T-cell (primary cell): ENCODE data around the gene INCENP. TPM values are rescaled to one million over a fixed set of nuclear protein-coding genes. Genes with fewer than 3 reads are reported as not detected.
A peak's percentile ranks its signal among the peaks of the same experiment; 100 is the strongest.
"Not testable (repeated sequence)": the region's sequence is repeated elsewhere in the genome, so short reads cannot be mapped to it uniquely, and the experiment has no call there.

Experiments
- ATAC-seq, 4 experiments: fragments of 200-7000 bp in 3 of 4; fragments of 150-1000 bp in 1 of 4; cut with Tn5 transposase; replicated peaks in 1 of 4; 1 replicate in 3 of 4; 2 replicates in 1 of 4; pipeline ENCODE4 v1.10.0; 2021; ENCODE audit warnings: moderate library complexity in 3 of 4, mild to moderate bottlenecking in 2 of 4, moderate number of reproducible peaks in 1 of 4
- CTCF ChIA-PET, 2 donors: fragments of 300-600 bp; sonication (Branson Sonifier 250); formaldehyde crosslinking; loops; one replicate each; lab custom pipeline; 2022; ENCODE audit warnings: antibody characterized with exemption in 2 of 2; lab: Charles Lee
- POLR2A ChIA-PET, 2 donors: fragments of 300-600 bp; sonication (Branson Sonifier 250); formaldehyde crosslinking; loops; one replicate each; lab custom pipeline; 2022; ENCODE audit warnings: antibody characterized with exemption in 2 of 2; lab: Charles Lee
- DNase-seq, 35 experiments: peaks; one replicate each; pipeline versions ENCODE4 v3.0.0 to v3.0.0-alpha.2; 2013 to 2023
- H3K27ac ChIP-seq: one replicate; pipeline ENCODE4 v1.5.1; 2013; ENCODE audit warnings: low read length
- H3K27me3 ChIP-seq, 2 experiments: replicated peaks in 1 of 2; 1 replicate in 1 of 2; 2 replicates in 1 of 2; pipeline versions ENCODE4 v1.6.1 to v1.7.0; 2013; ENCODE audit warnings: low read length in 1 of 2, mixed read lengths in 1 of 2; ENCODE audit not compliant: control insufficient read depth in 2 of 2, insufficient read depth in 2 of 2; ENCODE audit errors: extremely low read depth in 1 of 2
- H3K36me3 ChIP-seq, 2 donors: 1 replicate in 1 of 2; 2 replicates in 1 of 2; pipeline versions ENCODE4 v1.6.1 to v1.7.0; 2013; ENCODE audit warnings: low read length in 1 of 2; ENCODE audit not compliant: control insufficient read depth in 2 of 2, insufficient read depth in 1 of 2; ENCODE audit errors: extremely low read depth in 1 of 2
- H3K4me1 ChIP-seq, 2 experiments: 1 replicate in 1 of 2; 2 replicates in 1 of 2; pipeline versions ENCODE4 v1.6.1 to v1.7.0; 2013; ENCODE audit warnings: low read length in 2 of 2, mixed read lengths in 1 of 2; ENCODE audit not compliant: insufficient read depth in 2 of 2, control insufficient read depth in 1 of 2; ENCODE audit errors: extremely low read depth in 1 of 2
- H3K4me3 ChIP-seq, 2 donors: 1 replicate in 1 of 2; 2 replicates in 1 of 2; pipeline versions ENCODE4 v1.5.1 to v1.7.0; 2013; ENCODE audit warnings: mild to moderate bottlenecking in 2 of 2, low read length in 1 of 2, moderate library complexity in 1 of 2; ENCODE audit not compliant: control insufficient read depth in 1 of 2; ENCODE audit errors: extremely low read depth in 1 of 2
- H3K9me3 ChIP-seq: 2 replicates; pipeline ENCODE4 v1.7.0; 2013
- H3K27ac Mint-ChIP-seq, 2 donors: one replicate each; pipeline ENCODE4 v1.8.0; 2020 to 2021; ENCODE audit warnings: mild to moderate bottlenecking in 2 of 2, mixed read lengths in 2 of 2
- H3K27me3 Mint-ChIP-seq, 2 donors: one replicate each; pipeline ENCODE4 v1.8.0; 2021 to 2022; ENCODE audit warnings: mixed read lengths in 2 of 2
- H3K36me3 Mint-ChIP-seq: one replicate; pipeline ENCODE4 v1.8.0; 2021; ENCODE audit warnings: mixed read lengths
- H3K4me1 Mint-ChIP-seq, 3 donors: one replicate each; pipeline ENCODE4 v1.8.0; 2020 to 2022; ENCODE audit warnings: mixed read lengths in 3 of 3, mild to moderate bottlenecking in 1 of 3
- H3K4me3 Mint-ChIP-seq, 3 donors: one replicate each; pipeline ENCODE4 v1.8.0; 2020 to 2022; ENCODE audit warnings: mild to moderate bottlenecking in 3 of 3, mixed read lengths in 3 of 3, moderate library complexity in 3 of 3
- H3K9me3 Mint-ChIP-seq, 3 donors: one replicate each; pipeline ENCODE4 v1.8.0; 2020 to 2022; ENCODE audit warnings: mixed read lengths in 3 of 3
- WGBS: methylation state at CpG from one replicate; pipeline ENCODE4 v1.1.5; 2013; ENCODE audit warnings: missing lambda C conversion rate; ENCODE audit not compliant: insufficient coverage; 5-methylcytosine and 5-hydroxymethylcytosine counted together
- total RNA-seq, 35 experiments: library from RNA in 6 of 35; stranded (reverse) in 6 of 35; fragments of 120-200 nt in 1 of 35; gene quantifications; one replicate each; pipeline versions ENCODE4 v1.2.1 to v1.2.4 and lab custom pipeline; 2013 to 2026

INCENP gene
- total RNA-seq, 5 donors from 2014 or later (not counting 1 experiment from before 2014, with no cell fraction given) = 20.7 to 31.4 (median 24.9) TPM

DNA sequence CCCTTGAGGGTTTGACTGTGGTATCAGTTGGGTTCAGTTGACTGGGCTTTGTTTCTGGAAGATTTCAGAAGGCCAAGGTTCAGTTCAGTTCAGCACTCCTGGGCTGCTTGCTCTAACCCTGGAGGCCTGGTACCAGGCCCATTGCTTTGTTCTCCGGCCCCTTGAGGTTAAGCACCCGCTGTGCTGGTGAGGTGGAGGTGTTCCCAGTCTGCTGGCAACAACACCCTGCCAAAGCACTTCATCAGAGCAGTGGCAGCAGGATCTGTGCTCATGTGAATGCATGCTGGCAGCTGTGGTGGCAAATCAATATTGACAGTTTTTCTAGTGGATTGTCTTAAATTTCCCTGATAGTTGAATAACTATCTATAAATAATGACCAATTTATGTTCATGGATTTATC, 62.4 kb downstream of the INCENP start:
- H3K9me3 ChIP-seq = no peaks in the 10 kb centered on the region
- H3K4me3 Mint-ChIP-seq = no peak overlapping the region
- H3K4me3 ChIP-seq = no peak overlapping the region
- H3K36me3 Mint-ChIP-seq = peaks cover 8% of the 10 kb centered on the region
- no peaks in the 10 kb centered on the region for H3K36me3 ChIP-seq
- DNase-seq (no peak), ATAC-seq (no peak)
- no peak overlapping the region for H3K27ac Mint-ChIP-seq
- CTCF ChIA-PET = no interaction called here
- no peak overlapping the region for H3K27ac ChIP-seq
- H3K9me3 Mint-ChIP-seq = peaks cover 0 to 6% (median 5%) of the 10 kb centered on the region in 3 donors
- no CpG with 5 or more reads among the region's 2 CpGs for WGBS
- no peaks in the 10 kb centered on the region for H3K4me1 ChIP-seq
- peaks cover 0 to 43% of the 10 kb centered on the region in 2 experiments for H3K27me3 ChIP-seq
- peaks cover 17 to 59% of the 10 kb centered on the region in 2 donors for H3K27me3 Mint-ChIP-seq
- no peaks in the 10 kb centered on the region for H3K4me1 Mint-ChIP-seq
- POLR2A ChIA-PET = no interaction called here

DNA sequence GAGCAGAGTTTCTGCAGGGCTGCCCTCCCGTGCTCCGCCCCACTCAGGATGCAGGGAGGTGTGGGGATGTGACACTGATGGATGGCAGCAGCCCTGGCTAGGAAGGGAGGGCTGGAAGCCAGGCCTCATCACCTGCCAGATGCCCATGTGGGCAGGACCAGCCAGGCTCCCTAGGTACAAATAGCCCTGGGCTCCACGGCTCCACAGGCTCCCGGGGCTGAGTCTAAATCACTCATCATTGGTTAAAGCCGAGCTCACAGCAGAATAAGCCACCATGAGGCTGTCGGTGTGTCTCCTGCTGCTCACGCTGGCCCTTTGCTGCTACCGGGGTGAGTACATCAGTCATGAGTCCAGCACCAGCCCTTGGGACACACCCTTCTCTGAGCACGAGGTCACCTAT, 66.2 kb downstream of the INCENP start, which contains the start of gene SCGB1D1:
TSS of gene SCGB1D1 (plus strand) at position 206 of the 400 bp plus-strand sequence. CDS start at position 275, 69 bp downstream.
- ATAC-seq (no peak), DNase-seq (no peak)
- Histone ChIP-seq H3K27me3 (peaks cover 0 to 55% of the 10 kb centered on the region in 2 experiments), H3K4me1 (no peaks in the 10 kb centered on the region), H3K9me3 (no peaks in the 10 kb centered on the region), H3K36me3 (no peaks in the 10 kb centered on the region), H3K27ac (no peak within 1 kb of the TSS), H3K4me3 (no peak within 1 kb of the TSS)
- Mint-ChIP-seq H3K27ac (peak within 1 kb of the TSS in 1 of 2 donors; percentile 31), H3K4me1 (no peaks in the 10 kb centered on the region), H3K4me3 (no peak within 1 kb of the TSS), H3K36me3 (peaks cover 2% of the 10 kb centered on the region), H3K27me3 (peaks cover 27 to 75% of the 10 kb centered on the region in 2 donors), H3K9me3 (peaks cover 0 to 1% (median 0%) of the 10 kb centered on the region in 3 donors)
- 67% methylated on average over 6 of the region's 9 CpGs for WGBS
- ChIA-PET POLR2A (interaction anchor here in 1 of 2 donors (0.5 kb wide), 1 partner anchor 1840 kb away, joined by 7 read pairs; no protein-coding TSS in a partner anchor), CTCF (no interaction called here)

DNA sequence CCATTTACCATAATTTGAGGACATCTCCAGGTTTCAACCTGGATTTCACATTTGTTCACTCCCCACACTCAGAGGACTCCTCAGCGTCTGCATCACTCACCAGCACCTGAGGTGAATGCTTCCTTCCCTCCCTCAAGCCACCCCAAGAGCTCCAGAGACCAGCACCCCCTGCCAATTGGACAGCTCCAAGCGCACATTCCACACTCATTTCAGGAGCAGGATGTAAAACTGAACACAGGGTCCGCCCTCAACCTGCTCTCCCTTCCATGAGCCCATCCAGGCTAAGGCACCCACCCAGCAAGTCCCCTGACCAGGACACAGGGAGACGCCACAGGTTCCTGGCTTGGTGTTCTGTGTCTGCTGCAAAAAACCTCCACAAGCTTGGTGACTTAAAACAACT, 70.1 kb downstream of the INCENP start:
- H3K4me1 Mint-ChIP-seq = no peaks in the 10 kb centered on the region
- no peak for ATAC-seq
- peaks cover 54 to 69% of the 10 kb centered on the region in 2 donors for H3K27me3 Mint-ChIP-seq
- ChIA-PET CTCF (no interaction called here), POLR2A (no interaction called here)
- no peak overlapping the region for H3K4me3 Mint-ChIP-seq
- H3K4me3 ChIP-seq = no peak overlapping the region
- DNase-seq = no peak
- no peak overlapping the region for H3K27ac ChIP-seq
- no peaks in the 10 kb centered on the region for H3K36me3 ChIP-seq
- no peaks in the 10 kb centered on the region for H3K9me3 Mint-ChIP-seq
- no peaks in the 10 kb centered on the region for H3K4me1 ChIP-seq
- no peaks in the 10 kb centered on the region for H3K36me3 Mint-ChIP-seq
- H3K9me3 ChIP-seq = no peaks in the 10 kb centered on the region
- H3K27ac Mint-ChIP-seq = no peak overlapping the region
- H3K27me3 ChIP-seq = peaks cover 0 to 56% of the 10 kb centered on the region in 2 experiments
- 67% methylated on average over 3 of the region's 4 CpGs for WGBS

DNA sequence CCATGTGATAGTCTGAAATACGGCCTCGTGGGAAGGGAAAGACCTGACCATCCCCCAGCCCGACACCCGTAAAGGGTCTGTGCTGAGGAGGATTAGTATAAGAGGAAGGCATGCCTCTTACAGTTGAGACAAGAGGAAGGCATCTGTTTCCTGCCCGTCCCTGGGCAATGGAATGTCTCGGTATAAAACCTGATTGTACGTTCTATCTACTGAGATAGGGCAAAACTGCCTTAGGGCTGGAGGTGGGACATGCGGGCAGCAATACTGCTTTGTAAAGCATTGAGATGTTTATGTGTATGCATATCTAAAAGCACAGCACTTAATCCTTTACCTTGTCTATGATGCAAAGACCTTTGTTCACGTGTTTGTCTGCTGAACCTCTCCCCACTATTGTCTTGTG, 71.2 kb downstream of the INCENP start:
- H3K4me3 Mint-ChIP-seq, ATAC-seq, H3K4me1 Mint-ChIP-seq, DNase-seq, H3K27ac ChIP-seq, H3K36me3 Mint-ChIP-seq, H3K4me3 ChIP-seq, H3K9me3 ChIP-seq, H3K9me3 Mint-ChIP-seq, H3K27ac Mint-ChIP-seq, CTCF ChIA-PET, H3K36me3 ChIP-seq, H3K4me1 ChIP-seq, POLR2A ChIA-PET: not testable (repeated sequence)
- peaks cover 0 to 46% of the 10 kb centered on the region in 2 experiments for H3K27me3 ChIP-seq
- WGBS = no CpG with 5 or more reads among the region's 9 CpGs
- peaks cover 49 to 66% of the 10 kb centered on the region in 2 donors for H3K27me3 Mint-ChIP-seq

DNA sequence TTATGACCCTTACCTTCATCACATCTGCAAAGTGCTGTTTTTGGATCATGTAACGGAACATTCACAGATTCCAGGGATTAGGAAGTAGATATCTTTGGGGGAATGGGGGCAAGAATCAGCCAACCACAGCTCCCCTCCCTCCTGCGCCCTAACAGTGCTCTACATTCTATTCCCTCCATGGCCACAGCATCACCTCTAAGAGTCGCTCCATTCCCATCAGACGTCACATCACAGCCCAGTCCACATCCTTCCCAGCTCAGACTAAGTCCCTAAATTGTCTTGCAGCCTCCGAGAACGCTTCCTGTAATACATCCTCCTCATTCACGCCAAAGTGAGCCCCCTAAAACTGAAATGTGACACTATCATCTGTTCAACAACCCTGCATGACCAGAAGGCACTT, 72.1 kb downstream of the INCENP start:
- H3K4me1 Mint-ChIP-seq = no peaks in the 10 kb centered on the region
- Histone ChIP-seq H3K4me3 (no peak overlapping the region), H3K27ac (no peak overlapping the region), H3K9me3 (no peaks in the 10 kb centered on the region), H3K36me3 (no peaks in the 10 kb centered on the region), H3K27me3 (peaks cover 0 to 40% of the 10 kb centered on the region in 2 experiments), H3K4me1 (no peaks in the 10 kb centered on the region)
- no peak overlapping the region for H3K4me3 Mint-ChIP-seq
- POLR2A ChIA-PET = no interaction called here
- WGBS = 58% methylated on average over 6 of the region's 7 CpGs
- CTCF ChIA-PET = no interaction called here
- no peak overlapping the region for H3K27ac Mint-ChIP-seq
- no peak for DNase-seq
- H3K36me3 Mint-ChIP-seq = no peaks in the 10 kb centered on the region
- peaks cover 54 to 66% of the 10 kb centered on the region in 2 donors for H3K27me3 Mint-ChIP-seq
- no peak for ATAC-seq
- H3K9me3 Mint-ChIP-seq = no peaks in the 10 kb centered on the region

DNA sequence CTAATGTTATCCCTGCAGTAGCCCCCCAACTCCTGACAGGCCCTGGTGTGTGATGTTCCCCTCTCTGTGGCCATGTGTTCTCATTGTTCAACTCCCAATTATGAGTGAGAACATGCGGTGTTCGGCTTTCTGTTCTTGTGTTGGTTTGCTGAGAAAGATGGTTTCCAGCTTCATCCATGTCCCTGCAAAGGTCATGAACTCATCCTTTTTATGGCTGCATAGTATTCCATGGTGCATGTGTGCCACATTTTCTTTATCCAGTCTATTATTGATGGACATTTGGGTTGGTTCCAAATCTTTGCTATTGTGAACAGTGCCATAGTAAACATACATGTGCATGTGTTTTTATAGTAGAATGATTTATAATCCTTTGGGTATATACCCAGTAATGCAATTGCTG, 73.6 kb downstream of the INCENP start:
- H3K4me3 Mint-ChIP-seq, DNase-seq, CTCF ChIA-PET, POLR2A ChIA-PET, H3K36me3 Mint-ChIP-seq, H3K4me1 Mint-ChIP-seq, H3K9me3 Mint-ChIP-seq, H3K27ac ChIP-seq, H3K9me3 ChIP-seq, H3K36me3 ChIP-seq, H3K27ac Mint-ChIP-seq, ATAC-seq, H3K4me1 ChIP-seq, H3K4me3 ChIP-seq: not testable (repeated sequence)
- WGBS = no CpG with 5 or more reads among the region's 2 CpGs
- H3K27me3 Mint-ChIP-seq = peaks cover 57 to 65% of the 10 kb centered on the region in 2 donors
- H3K27me3 ChIP-seq = peaks cover 0 to 42% of the 10 kb centered on the region in 2 experiments

DNA sequence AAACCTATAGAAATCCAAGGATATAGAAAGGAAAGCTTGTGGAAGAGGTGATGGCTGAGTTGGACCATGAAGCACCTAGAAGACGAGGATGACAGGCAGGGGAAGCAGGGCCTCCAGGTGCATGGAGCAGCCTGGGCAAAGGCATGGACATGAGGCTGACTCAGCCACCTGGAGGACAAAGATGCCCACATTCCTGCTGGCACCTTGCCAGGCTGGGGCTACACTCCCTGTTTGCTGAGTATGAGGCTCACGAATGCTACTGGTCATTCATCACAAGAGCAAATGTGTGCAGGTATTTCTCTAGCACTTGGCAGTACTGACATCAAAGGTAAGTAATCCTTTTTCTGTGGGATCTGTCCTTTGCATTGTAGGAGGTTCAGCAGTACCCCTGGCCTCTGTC, 77.6 kb downstream of the INCENP start:
- Histone ChIP-seq H3K4me1 (no peaks in the 10 kb centered on the region), H3K4me3 (no peak overlapping the region), H3K9me3 (no peaks in the 10 kb centered on the region), H3K27ac (no peak overlapping the region), H3K36me3 (no peaks in the 10 kb centered on the region), H3K27me3 (peaks cover 0 to 30% of the 10 kb centered on the region in 2 experiments)
- H3K4me1 Mint-ChIP-seq = no peaks in the 10 kb centered on the region
- WGBS = 72% methylated on average over 2 of the region's 2 CpGs
- H3K27me3 Mint-ChIP-seq = peaks cover 41 to 48% of the 10 kb centered on the region in 2 donors
- no peak overlapping the region for H3K27ac Mint-ChIP-seq
- H3K9me3 Mint-ChIP-seq = no peaks in the 10 kb centered on the region
- H3K4me3 Mint-ChIP-seq = no peak overlapping the region
- DNase-seq = no peak
- CTCF ChIA-PET = no interaction called here
- no peaks in the 10 kb centered on the region for H3K36me3 Mint-ChIP-seq
- no peak for ATAC-seq
- POLR2A ChIA-PET = no interaction called here
